WTC11 (cell line): ENCODE data around the gene PPP1R18.

ENCODE experiments used
- FOXJ3 ChIP-seq: sonication (generic); formaldehyde crosslinking; IDR thresholded peaks from 2 replicates; pipeline ENCODE4 v1.9.0; 2021; ENCODE audit warnings: missing genetic modification reagents, mild to moderate bottlenecking, borderline replicate concordance
- MYBL2 ChIP-seq: sonication (generic); formaldehyde crosslinking; IDR thresholded peaks from 2 replicates; pipeline ENCODE4 v1.8.1; 2023; ENCODE audit warnings: mild to moderate bottlenecking, moderate library complexity, missing genetic modification reagents
- SMAD4 ChIP-seq: sonication (generic); formaldehyde crosslinking; IDR thresholded peaks from 2 replicates; pipeline ENCODE4 v1.8.0; 2022; ENCODE audit warnings: mild to moderate bottlenecking, missing genetic modification reagents

DNA sequence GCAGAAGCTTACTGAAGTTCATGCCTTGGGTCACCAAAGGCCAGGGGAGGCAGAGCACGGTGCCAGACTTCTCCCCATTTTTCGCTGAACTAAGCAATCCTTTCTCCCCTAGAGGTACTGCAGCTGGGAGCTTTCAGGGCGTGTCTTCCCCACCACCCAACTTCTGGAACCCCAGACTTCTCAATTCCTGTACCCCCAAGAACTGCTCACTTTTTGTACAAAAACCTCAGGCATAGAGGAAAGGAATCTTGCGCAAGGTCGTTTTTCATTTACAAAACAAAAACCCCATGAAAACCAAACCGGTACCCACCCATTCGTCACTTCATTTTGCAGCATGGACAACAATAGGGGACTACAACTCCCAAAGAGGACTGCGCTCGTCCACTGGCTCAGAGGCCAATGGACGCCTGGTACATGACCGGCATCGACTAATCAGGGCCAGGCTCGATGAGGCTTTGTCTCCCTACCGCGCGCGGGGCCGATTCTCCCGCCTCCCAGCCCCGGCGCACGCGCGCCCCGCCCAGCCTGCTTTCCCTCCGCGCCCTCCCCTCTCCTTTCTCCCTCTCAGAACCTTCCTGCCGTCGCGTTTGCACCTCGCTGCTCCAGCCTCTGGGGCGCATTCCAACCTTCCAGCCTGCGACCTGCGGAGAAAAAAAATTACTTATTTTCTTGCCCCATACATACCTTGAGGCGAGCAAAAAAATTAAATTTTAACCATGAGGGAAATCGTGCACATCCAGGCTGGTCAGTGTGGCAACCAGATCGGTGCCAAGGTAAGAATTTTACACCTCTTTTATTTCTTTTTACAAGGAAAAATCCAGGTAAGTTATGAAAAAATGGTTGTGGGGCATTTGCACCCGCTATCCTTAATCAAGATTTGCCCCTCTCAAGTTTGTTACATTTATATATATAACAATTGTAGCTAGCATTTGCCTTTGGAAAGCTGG lies 33.6 kb upstream of the PPP1R18 start, which contains the start of gene TUBB:
- TF ChIP-seq SMAD4 (CRISPR knock-in tag) (no peak), FOXJ3 (no peak), MYBL2 (CRISPR knock-in tag) (no peak)
